Measurements from ENCODE around the gene RPS6KA2.
"Not testable (repeated sequence)": the region's sequence is repeated elsewhere in the genome, so short reads cannot be mapped to it uniquely, and the experiment has no call there.

RPS6KA2 gene

GRCh38 chr6:166529586-166529985 lies 97.5 kb downstream of the RPS6KA2 start:
- no peak for DNase-seq (ENCODE audit: low spot score)

DNA sequence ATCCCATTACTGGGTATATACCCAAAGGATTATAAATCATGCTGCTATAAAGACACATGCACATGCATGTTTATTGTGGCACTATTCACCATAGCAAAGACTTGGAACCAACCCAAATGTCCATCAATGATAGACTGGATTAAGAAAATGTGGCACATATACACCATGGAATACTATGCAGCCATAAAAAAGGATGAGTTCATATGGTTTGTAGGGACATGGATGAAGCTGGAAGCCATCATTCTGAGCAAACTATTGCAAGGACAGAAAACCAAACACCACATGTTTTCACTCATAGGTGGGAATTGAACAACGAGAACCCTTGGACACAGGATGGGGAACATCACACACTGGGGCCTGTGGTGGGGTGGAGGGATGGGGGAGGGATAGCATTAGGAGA lies 98.0 kb downstream of the RPS6KA2 start:
- not testable (repeated sequence) for DNase-seq (ENCODE audit: low spot score)

DNA sequence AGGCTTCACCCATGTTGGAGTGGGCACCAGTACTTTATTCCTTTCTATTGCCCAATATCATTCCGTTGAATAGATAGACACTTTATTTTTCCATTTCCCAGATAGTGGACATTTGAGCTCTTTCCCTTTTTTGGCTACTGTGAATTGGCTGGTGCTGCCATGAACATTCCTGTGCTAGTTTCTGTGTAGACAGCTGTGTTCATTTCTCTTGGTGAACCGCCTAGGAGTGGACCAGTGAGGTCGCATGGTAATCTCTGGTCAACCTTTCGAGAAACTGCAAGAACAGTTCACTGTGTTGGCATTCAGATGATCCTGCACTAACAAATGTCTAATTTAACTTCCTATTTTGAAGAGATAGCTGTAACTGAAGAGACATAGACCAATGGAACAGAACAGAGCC lies 99.2 kb downstream of the RPS6KA2 start:
- DNase-seq (ENCODE audit: low spot score) = no peak

- DNase-seq (ENCODE audit: low spot score) = no peak
These were observed 100.1 kb downstream of the RPS6KA2 start for GRCh38 chr6:166526937-166527336.

DNA sequence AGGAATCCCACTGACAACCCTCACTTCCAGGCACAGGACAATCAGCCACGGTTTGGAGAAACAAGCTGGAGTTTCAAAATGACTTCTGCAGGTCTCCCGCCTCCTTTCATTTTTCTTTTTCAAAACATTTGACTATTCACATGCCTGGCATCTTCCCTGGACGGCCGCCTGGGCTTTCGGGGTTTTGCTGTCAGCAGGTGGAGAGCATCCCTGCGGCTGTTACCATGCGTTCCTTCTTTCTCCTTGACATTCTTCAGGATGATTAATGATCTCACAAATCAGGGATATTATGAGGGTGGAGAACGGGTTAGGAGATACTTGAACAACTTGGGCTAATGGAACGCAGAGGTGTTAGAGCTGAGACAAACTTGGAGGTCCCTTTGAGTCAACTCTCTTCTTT lies 101.5 kb downstream of the RPS6KA2 start:
- no peak for DNase-seq (ENCODE audit: low spot score)

DNA sequence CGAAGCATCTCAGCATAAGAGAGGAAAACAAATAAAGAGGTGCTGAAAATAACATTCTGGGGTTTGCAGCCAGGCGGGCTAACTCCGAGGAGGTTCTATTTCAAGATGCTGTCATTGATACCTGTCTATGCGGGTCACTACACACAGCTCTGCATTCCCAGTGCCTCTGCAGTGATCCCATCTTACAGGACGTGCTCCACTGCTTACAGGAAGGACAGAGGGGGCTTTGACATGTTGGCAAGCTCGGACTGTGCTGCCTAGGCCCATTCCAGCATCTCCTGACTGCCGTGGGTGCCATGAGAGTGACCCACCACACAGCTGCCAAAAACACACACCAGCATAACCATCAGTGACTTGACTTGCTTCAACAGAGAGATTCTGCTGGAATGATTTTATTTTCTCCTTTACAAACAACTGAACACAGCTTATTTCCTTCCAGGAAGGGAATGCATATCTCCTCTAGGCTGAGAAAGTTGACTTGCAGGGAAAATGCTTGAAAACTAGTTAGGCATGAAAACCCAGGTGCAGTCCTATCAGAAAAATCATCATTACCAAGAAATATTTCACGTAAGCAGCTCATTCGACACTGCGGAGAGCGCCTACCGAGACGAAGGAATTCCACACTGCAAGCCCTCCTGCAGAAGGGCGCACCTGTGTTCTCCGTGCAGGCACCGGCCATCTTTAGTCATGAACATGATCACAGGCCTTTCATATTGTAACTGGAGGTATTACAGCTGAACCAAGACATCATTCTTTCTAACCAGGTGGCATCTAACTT lies 103.1 kb downstream of the RPS6KA2 start:
- no peak for DNase-seq (ENCODE audit: low spot score)

- DNase-seq (ENCODE audit: low spot score) = no peak
These were observed 105.9 kb downstream of the RPS6KA2 start for GRCh38 chr6:166520905-166521834.

GRCh38 chr6:166516251-166516884 lies 110.7 kb downstream of the RPS6KA2 start:
- no peak for DNase-seq (ENCODE audit: low spot score)

GRCh38 chr6:166515072-166515810 lies 111.8 kb downstream of the RPS6KA2 start:
- peak; percentile 15 for DNase-seq (ENCODE audit: low spot score)

DNA sequence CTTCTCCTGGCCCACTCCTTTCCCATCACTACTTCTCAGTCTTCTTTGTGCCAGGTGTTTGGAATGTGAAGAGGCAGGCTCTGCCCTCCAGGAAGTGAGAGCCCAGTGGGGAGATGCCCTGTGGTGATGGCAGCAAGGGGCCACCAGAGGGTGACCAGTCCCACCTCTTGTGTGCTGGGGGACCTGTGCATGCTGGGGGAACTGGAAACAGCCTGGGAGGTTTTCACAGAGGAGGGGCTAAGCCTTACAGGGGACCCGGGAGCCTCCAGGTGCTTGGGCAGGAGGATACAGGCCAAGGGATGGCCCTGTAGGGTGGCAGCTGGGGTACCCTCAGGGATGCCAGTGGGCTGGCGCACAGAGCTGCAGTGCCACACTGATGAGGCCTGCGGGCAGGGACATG lies 112.9 kb downstream of the RPS6KA2 start:
- no peak for DNase-seq (ENCODE audit: low spot score)

- DNase-seq (ENCODE audit: low spot score) = no peak
These were observed 114.5 kb downstream of the RPS6KA2 start for GRCh38 chr6:166512567-166512966.

DNA sequence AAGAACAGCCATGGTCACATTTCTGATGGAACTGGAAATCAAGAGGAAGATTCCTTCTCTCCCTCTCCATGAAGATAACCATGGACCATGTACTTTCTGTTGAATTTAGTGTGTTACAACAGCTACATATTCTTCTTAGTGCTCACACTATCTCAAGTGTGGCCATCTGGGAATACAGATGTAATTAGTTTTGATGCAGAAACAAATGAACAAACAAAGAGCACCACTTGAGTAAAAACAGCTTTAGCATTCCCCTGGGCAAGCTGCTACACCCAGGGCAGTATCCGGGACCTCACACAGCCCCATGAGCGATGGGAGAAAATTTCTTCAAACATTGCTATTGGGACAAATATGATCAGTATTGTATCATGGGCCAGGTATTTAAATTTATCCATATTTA lies 115.7 kb downstream of the RPS6KA2 start:
- DNase-seq (ENCODE audit: low spot score) = no peak

DNA sequence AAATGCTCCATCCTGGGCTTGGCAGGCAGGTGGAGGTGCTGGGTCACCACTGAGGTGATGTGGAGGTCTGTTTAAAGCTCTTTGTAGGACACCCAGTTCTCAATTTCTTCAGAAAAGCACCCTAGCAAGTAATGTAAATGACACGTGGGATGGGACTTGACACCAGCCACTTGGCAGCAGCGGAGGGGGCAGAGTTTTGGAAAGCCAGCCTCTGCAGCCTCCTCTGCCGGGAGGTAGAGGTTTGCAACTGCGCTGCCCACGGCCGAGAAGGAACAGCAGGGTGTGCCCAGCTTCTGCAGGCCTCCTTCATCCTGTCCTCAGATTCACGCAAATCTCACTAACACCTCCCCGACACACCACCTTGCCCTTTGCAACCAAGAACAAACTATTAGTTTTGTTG lies 117.9 kb downstream of the RPS6KA2 start:
- DNase-seq (ENCODE audit: low spot score) = no peak

GRCh38 chr6:166508726-166509125 lies 118.3 kb downstream of the RPS6KA2 start:
- DNase-seq (ENCODE audit: low spot score) = no peak

- DNase-seq (ENCODE audit: low spot score) = no peak
These were observed 119.1 kb downstream of the RPS6KA2 start for GRCh38 chr6:166507809-166508564.

DNA sequence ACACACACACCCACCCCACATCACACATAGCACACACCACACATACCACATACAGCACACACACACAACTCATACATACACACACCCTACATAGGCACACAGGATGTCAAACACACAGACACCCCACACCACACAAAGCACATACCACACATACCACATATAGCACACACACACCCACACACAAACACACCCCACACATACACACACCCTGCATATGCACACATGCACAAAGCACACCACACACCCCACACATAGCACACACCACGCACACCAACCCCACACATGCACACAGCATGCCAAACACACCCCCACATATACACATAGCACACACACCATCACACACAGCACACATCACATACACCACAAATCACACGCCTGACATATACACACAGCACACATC lies 119.7 kb downstream of the RPS6KA2 start:
- no peak for DNase-seq (ENCODE audit: low spot score)

GRCh38 chr6:166505133-166505905 lies 121.7 kb downstream of the RPS6KA2 start:
- DNase-seq (ENCODE audit: low spot score) = no peak

DNA sequence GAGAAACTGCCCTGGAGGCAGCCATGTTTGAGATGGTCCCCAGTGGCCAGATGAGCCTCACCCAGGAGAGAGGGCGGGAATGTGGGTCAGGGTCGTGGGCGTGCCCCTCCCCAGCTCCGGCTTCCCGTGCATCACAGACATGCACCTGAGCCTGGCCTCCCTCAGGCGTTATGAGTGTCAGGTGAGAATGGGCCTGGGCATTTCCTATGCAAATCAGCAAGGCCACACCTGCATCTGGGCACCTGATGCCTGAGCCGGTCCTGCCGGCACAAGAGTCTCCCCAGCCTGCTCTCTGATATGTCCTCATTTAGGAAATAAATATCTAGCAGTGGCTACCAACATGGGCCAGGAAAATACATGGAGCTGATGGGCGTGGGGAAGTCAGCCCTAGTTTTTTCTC lies 123.0 kb downstream of the RPS6KA2 start:
- DNase-seq (ENCODE audit: low spot score) = no peak

DNA sequence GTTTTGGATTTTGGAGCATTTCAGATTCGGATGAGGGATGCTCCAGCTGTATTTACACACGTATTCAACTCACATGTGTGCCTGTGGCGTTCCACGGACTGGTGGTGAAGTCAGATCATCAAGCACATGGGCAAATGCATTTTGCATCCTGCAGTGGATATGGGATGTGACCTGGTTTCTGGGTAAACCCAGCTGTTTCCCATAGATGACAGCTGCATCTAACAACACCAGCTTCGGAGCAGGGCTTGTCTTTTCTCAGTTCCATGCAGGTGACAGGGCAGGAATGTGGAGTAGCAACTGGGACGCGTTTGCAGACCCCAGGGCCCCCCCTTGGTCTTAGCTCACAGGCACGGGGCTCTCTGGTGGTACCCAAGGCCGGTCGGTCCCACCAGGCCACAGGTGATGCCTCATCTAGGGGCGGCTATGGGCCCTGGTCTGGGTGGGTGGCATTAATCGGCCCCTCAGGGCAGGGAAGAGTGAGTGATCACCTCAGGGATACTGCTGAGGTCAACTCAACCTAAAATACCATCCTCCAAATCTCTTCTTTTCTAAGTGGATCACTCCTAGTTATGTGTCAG lies 123.8 kb downstream of the RPS6KA2 start:
- DNase-seq (ENCODE audit: low spot score) = no peak

- DNase-seq (ENCODE audit: low spot score) = no peak
These were observed 124.6 kb downstream of the RPS6KA2 start for GRCh38 chr6:166502453-166502852.
